NCI-H526 treated with DMSO at 0.1 percent for 48 hours (cell line): Measurements from ENCODE around the gene MRPL30.
"Not testable (repeated sequence)": the region's sequence is repeated elsewhere in the genome, so short reads cannot be mapped to it uniquely, and the experiment has no call there.

ENCODE experiments used
- DNase-seq: peaks from one replicate; lab custom pipeline; 2025; lab: John Stamatoyannopoulos, UW

The MRPL30 gene

GRCh38 chr2:99180755-99181623 is at the start of gene MRPL30, which contains the start of gene MITD1:
TSS of gene MRPL30 (plus strand) at chr2:99181184. CDS start at chr2:99186204, 5,020 bp downstream.
TSS of gene MITD1 (minus strand) at chr2:99181058. CDS start at chr2:99180981, 77 bp downstream.
- peak; percentile 93 for DNase-seq

- not testable (repeated sequence) for DNase-seq
Measured at GRCh38 chr2:99135044-99135556, 45.9 kb upstream of the MRPL30 start.

- DNase-seq = no peak
Measured at GRCh38 chr2:99139003-99139402, 42.0 kb upstream of the MRPL30 start.

GRCh38 chr2:99140056-99140859 is 40.7 kb upstream of the MRPL30 start:
- no peak for DNase-seq

GRCh38 chr2:99140860-99141109 is 40.2 kb upstream of the MRPL30 start:
- DNase-seq = no peak

GRCh38 chr2:99141110-99142108 is 39.6 kb upstream of the MRPL30 start, which contains the start of gene C2orf15:
TSS of gene C2orf15 (plus strand) at chr2:99141707. CDS start at chr2:99150559, 8,852 bp downstream.
- peak; percentile 99 for DNase-seq

GRCh38 chr2:99150706-99151105 is 30.3 kb upstream of the MRPL30 start:
- DNase-seq = no peak

GRCh38 chr2:99152199-99152895 is 28.6 kb upstream of the MRPL30 start:
- no peak for DNase-seq

GRCh38 chr2:99153921-99154604 is 26.9 kb upstream of the MRPL30 start:
- DNase-seq = no peak

GRCh38 chr2:99154643-99155536 is 26.1 kb upstream of the MRPL30 start, which contains the start of the genes LIPT1 and TSGA10:
TSS of gene LIPT1 (plus strand) at chr2:99154967. CDS start at chr2:99161958, 6,991 bp downstream.
TSS of gene TSGA10 (minus strand) at chr2:99154942. CDS start at chr2:99109439, 45,503 bp downstream.
- DNase-seq = peak; percentile 87

GRCh38 chr2:99156891-99157290 is 24.1 kb upstream of the MRPL30 start:
- no peak for DNase-seq

- DNase-seq = no peak
Measured at GRCh38 chr2:99158599-99158998, 22.4 kb upstream of the MRPL30 start.

GRCh38 chr2:99159594-99159993 is 21.4 kb upstream of the MRPL30 start:
- no peak for DNase-seq

GRCh38 chr2:99166218-99166617 is 14.8 kb upstream of the MRPL30 start:
- no peak for DNase-seq

- peak; percentile 23 for DNase-seq
Measured at GRCh38 chr2:99169534-99169933, 11.4 kb upstream of the MRPL30 start.

- DNase-seq = no peak
Measured at GRCh38 chr2:99171377-99172140, 9.4 kb upstream of the MRPL30 start.

- DNase-seq = no peak
Measured at GRCh38 chr2:99181624-99182000, 628 bp downstream of the MRPL30 start.

- no peak for DNase-seq
Measured at GRCh38 chr2:99183025-99183424, 2.0 kb downstream of the MRPL30 start.
